Gastrocnemius medialis (tissue), 4 donors: ENCODE data around the gene ITGA11. TPM values are rescaled to one million over a fixed set of nuclear protein-coding genes. Genes with fewer than 3 reads are reported as not detected.

Source experiments
- ATAC-seq, 2 donors: fragments of 150-250 bp; one replicate each; pipeline ENCODE4 v1.9.1; 2016
- DNase-seq, 2 donors: peaks; one replicate each; pipeline ENCODE4 v3.0.0-alpha.2; 2019
- H3K27ac ChIP-seq, 4 donors: fragments of 200-600 bp; sonication (generic); 1 replicate in 1 of 4; 2 replicates in 3 of 4; pipeline ENCODE4 v1.5.1; 2016 to 2018; ENCODE audit warnings: mild to moderate bottlenecking in 2 of 4, moderate library complexity in 1 of 4
- H3K27me3 ChIP-seq, 3 donors: fragments of 200-600 bp; sonication (generic) in 2 of 3; 1 replicate in 1 of 3; 2 replicates in 2 of 3; pipeline versions ENCODE4 v1.5.1 to v1.6.0; 2016 to 2019; ENCODE audit warnings: mild to moderate bottlenecking in 1 of 3, moderate library complexity in 1 of 3
- H3K36me3 ChIP-seq, 2 donors: fragments of 200-600 bp; sonication (generic) in 1 of 2; one replicate each; pipeline ENCODE4 v1.5.1; 2017 to 2018
- H3K4me1 ChIP-seq, 2 donors: fragments of 200-600 bp; sonication (generic) in 1 of 2; one replicate each; pipeline ENCODE4 v1.5.1; 2016 to 2017; ENCODE audit warnings: mild to moderate bottlenecking in 2 of 2
- H3K4me3 ChIP-seq, 4 donors: fragments of 200-600 bp; sonication (generic) in 3 of 4; 1 replicate in 1 of 4; 2 replicates in 3 of 4; pipeline ENCODE4 v1.5.1; 2016 to 2019; ENCODE audit warnings: mild to moderate bottlenecking in 2 of 4
- H3K9me3 ChIP-seq, 3 donors: fragments of 200-600 bp; sonication (generic) in 2 of 3; 1 replicate in 1 of 3; 2 replicates in 2 of 3; pipeline ENCODE4 v1.5.1; 2016 to 2019
- POLR2A ChIP-seq, 2 donors: fragments of 450-650 bp; IDR thresholded peaks; one replicate each; pipeline ENCODE4 v1.6.1; 2017; ENCODE audit warnings: antibody characterized with exemption in 2 of 2, mild to moderate bottlenecking in 2 of 2, moderate library complexity in 2 of 2
- in situ Hi-C, 4 donors: fragments of 200-750 bp; cut with MboI; loops; one replicate each; pipeline versions ENCODE4 v1.15.0 to v1.8.0; 2017; ENCODE audit warnings: low sequenced_read_pairs in 4 of 4
- intact Hi-C: fragments of 100-400 bp; cut with DNase I; formaldehyde crosslinking; loops from one replicate; pipeline ENCODE4 v1.15.1; 2023; ENCODE audit warnings: low total_unique reads
- total RNA-seq, 4 donors: library from RNA; depleted of rRNA; stranded (reverse); fragments of >200 nt; gene quantifications; one replicate each; pipeline versions ENCODE4 v1.1.0 to v1.2.3, GENCODE V29; 2016
- TF ChIP-seq, protein P1 (sequence below), 5 experiments: fragments of 450-650 bp in 3 of 5; fragments of 200-600 bp in 2 of 5; sonication (generic) in 2 of 5; IDR thresholded peaks in 4 of 5; conservative IDR thresholded peaks in 1 of 5; 1 replicate in 4 of 5; 2 replicates in 1 of 5; pipeline ENCODE4 v1.5.1; 2016 to 2019; ENCODE audit warnings: antibody characterized with exemption in 5 of 5, mild to moderate bottlenecking in 3 of 5, moderate library complexity in 3 of 5

Gene ITGA11
- total RNA-seq, 4 donors from 2014 or later: 1.5 to 12.0 (median 2.5) TPM

DNA sequence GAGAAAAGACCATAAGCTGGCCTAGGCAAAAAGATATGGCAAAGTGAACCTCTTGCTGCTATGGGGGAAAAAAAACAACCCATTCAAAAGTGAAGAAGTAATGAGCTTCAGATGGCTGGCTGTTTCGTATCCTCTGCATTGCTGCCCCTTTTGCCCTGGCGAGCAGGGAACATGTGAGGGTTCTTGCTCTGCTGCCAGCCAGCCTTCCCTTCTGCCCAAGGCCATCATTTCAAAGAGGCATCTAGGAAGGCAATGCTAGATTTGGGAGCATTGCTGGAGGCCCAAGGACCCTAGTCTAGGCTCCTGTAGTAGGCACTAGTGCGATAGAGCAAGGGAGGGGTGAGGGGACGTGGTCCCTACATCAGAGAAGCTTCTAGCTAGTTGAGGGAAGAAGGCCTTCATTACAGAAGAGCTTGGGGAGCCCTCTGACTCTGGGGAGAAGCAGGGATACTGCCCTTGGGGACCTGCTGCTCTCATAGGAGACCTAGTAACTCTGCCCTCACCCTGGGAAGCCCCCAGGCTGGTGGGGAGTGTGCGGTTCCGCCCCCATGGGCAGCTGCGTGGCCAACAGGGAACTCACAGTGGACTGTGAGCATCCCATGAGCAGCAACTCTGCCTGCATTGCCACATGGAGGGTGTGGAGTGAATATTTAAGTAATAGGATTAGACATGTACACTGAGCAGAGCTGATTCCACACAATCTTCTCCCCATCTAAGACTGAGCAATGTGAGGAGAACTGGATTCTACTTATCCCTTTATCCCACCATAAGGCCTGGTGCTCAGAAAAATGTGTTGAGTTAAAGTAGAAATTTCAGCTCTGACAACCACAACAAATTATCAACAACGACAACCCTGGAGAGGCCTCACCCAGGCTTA lies 21.3 kb downstream of the ITGA11 start:
- intact Hi-C loops (no loop called here), in situ Hi-C loops (no loop called here)
- Histone ChIP-seq H3K36me3 (no peaks in the 10 kb centered on the region), H3K27me3 (no peaks in the 10 kb centered on the region), H3K4me3 (no peak overlapping the region), H3K9me3 (no peaks in the 10 kb centered on the region), H3K27ac (no peak overlapping the region), H3K4me1 (peaks cover 0 to 6% of the 10 kb centered on the region in 2 donors)
- ATAC-seq (no peak), DNase-seq (no peak)
- TF ChIP-seq, protein P1, sequence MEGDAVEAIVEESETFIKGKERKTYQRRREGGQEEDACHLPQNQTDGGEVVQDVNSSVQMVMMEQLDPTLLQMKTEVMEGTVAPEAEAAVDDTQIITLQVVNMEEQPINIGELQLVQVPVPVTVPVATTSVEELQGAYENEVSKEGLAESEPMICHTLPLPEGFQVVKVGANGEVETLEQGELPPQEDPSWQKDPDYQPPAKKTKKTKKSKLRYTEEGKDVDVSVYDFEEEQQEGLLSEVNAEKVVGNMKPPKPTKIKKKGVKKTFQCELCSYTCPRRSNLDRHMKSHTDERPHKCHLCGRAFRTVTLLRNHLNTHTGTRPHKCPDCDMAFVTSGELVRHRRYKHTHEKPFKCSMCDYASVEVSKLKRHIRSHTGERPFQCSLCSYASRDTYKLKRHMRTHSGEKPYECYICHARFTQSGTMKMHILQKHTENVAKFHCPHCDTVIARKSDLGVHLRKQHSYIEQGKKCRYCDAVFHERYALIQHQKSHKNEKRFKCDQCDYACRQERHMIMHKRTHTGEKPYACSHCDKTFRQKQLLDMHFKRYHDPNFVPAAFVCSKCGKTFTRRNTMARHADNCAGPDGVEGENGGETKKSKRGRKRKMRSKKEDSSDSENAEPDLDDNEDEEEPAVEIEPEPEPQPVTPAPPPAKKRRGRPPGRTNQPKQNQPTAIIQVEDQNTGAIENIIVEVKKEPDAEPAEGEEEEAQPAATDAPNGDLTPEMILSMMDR (IDR thresholded peaks at IDR 0.05 in 4 of 5, conservative IDR thresholded peaks at IDR 0.05 in 1 of 5): no peak
- no peak for TF ChIP-seq POLR2A (IDR thresholded peaks at IDR 0.05)

DNA sequence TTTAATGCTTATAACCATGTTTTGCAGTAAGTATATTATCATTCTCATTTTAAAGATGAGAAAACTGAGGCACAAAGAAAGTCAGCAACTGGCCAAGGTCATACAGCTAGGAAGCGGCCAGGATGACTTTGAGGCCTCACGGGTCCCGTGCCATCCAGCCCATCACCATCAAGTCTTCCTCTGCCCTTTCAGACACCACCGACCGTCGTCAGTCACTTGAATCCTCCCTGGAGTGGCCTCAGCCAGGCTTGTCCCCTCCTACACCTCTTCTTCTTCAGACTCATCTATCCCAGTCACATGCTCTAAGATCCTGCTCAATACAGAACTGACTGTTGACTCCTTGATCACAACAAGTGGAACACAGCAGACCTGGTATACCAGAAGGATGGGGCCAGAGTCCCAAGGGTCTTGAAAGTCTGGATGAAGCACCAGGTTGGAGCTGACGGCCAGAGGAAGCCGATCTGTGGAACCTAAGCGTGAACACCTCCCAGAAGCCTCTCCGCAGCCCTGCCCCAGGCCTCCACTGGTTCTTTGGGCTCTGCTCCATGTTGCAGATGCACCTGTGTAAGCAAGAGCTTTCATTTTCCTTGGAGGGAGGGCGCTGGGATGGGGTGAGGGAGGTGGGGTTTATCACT lies 22.1 kb downstream of the ITGA11 start:
- DNase-seq: no peak
- no peak overlapping the region for H3K4me3 ChIP-seq
- intact Hi-C loops (no loop called here), in situ Hi-C loops (no loop called here)
- no peaks in the 10 kb centered on the region for H3K36me3 ChIP-seq
- TF ChIP-seq POLR2A (IDR thresholded peaks at IDR 0.05): no peak
- TF ChIP-seq, protein P1 (IDR thresholded peaks at IDR 0.05 in 4 of 5, conservative IDR thresholded peaks at IDR 0.05 in 1 of 5): no peak
- H3K9me3 ChIP-seq: no peaks in the 10 kb centered on the region
- no peaks in the 10 kb centered on the region for H3K27me3 ChIP-seq
- H3K4me1 ChIP-seq: peaks cover 0 to 6% of the 10 kb centered on the region in 2 donors
- H3K27ac ChIP-seq: no peak overlapping the region
- no peak for ATAC-seq

DNA sequence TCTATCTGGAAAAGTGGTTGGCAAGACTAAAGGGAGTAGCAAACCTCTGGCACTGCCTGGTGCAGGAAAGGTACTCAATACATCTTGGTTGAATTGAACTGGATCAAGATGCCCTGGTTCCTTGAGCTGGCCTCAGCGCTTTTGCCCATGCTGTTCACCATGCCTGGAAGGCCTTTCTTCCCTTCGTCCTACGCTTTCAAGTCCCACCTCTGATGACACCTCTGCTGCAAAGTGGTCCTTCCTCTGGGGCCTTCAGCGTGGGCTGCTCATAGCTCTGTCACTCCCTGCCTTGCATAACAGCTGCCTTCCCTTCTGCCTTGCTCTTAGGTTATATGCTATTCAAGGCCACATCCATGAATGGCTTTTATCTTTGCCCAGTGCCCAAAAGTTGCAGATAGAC lies 23.0 kb downstream of the ITGA11 start:
- in situ Hi-C loops (no loop called here), intact Hi-C loops (no loop called here)
- Histone ChIP-seq H3K27me3 (no peaks in the 10 kb centered on the region), H3K36me3 (no peaks in the 10 kb centered on the region), H3K4me1 (peaks cover 0 to 6% of the 10 kb centered on the region in 2 donors), H3K27ac (no peak overlapping the region), H3K4me3 (no peak overlapping the region), H3K9me3 (no peaks in the 10 kb centered on the region)
- ATAC-seq (no peak), DNase-seq (no peak)
- TF ChIP-seq POLR2A (IDR thresholded peaks at IDR 0.05): no peak
- TF ChIP-seq, protein P1 (IDR thresholded peaks at IDR 0.05 in 4 of 5, conservative IDR thresholded peaks at IDR 0.05 in 1 of 5): no peak

DNA sequence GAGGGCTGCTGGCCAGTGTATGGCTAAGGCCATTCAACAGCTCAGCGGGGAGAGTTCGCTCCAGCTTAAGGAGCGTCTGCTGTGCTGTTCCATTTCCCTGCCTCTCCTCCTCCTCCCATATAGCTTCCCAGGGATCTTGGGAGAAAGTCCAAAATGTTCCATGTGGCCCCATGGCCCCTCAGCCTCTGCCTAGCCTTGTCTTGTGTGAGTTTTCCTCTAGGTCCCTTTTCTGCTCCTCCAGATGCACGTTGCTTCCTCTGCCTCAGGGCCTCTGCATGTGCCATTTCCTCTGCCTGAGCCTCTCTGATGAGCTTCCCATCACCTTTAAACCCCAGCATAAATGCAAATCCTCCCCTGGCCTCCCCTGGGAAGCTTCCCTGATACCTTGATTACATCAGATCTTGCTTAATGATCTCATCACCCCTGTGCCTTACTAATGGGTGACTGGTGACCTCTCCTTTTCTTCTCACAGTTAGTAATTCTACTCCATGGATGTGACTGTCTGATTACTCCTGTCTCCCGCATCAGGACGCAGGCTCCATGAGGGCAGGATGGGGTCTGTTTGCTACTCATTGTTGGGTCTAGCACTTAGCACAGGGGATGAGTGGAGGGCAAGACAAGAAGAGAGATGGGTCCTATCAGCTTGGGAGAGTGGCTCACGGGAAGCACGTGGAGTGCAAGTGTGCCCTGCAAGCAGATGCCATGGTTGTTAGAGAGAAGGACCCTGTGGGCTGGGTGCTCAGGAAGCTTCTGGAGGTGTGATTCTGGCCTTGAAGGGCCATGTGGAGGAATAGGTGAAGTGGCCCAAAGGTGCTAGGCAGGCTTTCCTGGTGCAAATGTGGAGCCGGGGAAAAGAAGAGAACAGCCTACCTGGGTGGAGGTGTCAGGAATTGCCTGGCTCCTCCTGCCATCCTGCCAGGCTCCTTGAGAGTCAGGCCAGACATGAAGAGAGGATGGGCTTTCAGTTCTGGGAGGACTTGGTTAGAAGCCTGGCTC lies 23.8 kb downstream of the ITGA11 start:
- intact Hi-C loops: no loop called here
- Histone ChIP-seq H3K4me3 (no peak overlapping the region), H3K36me3 (no peaks in the 10 kb centered on the region), H3K9me3 (no peaks in the 10 kb centered on the region), H3K27ac (no peak overlapping the region), H3K27me3 (no peaks in the 10 kb centered on the region), H3K4me1 (peaks cover 0 to 6% of the 10 kb centered on the region in 2 donors)
- DNase-seq (no peak), ATAC-seq (no peak)
- in situ Hi-C loops: no loop called here
- TF ChIP-seq, protein P1 (IDR thresholded peaks at IDR 0.05 in 4 of 5, conservative IDR thresholded peaks at IDR 0.05 in 1 of 5): no peak
- no peak for TF ChIP-seq POLR2A (IDR thresholded peaks at IDR 0.05)
